Non-pigmented ciliary epithelial cell (primary cell): Measurements from ENCODE around the gene TMEM214.
"Not testable (repeated sequence)": the region's sequence is repeated elsewhere in the genome, so short reads cannot be mapped to it uniquely, and the experiment has no call there.

ENCODE experiments used
- DNase-seq: peaks from one replicate; pipeline ENCODE4 v3.0.0-alpha.2; 2010; ENCODE audit warnings: low read depth

The TMEM214 gene

GRCh38 chr2:27070653-27071276 lies 38.0 kb downstream of the TMEM214 start:
- no peak for DNase-seq

- peak; percentile 53 for DNase-seq
These were observed 38.7 kb downstream of the TMEM214 start, which contains the start of gene OST4 for GRCh38 chr2:27071277-27071989. OST4 (minus strand) TSS chr2:27071654.

- DNase-seq, result no peak
These were observed 39.4 kb downstream of the TMEM214 start for GRCh38 chr2:27071990-27072830.

DNA sequence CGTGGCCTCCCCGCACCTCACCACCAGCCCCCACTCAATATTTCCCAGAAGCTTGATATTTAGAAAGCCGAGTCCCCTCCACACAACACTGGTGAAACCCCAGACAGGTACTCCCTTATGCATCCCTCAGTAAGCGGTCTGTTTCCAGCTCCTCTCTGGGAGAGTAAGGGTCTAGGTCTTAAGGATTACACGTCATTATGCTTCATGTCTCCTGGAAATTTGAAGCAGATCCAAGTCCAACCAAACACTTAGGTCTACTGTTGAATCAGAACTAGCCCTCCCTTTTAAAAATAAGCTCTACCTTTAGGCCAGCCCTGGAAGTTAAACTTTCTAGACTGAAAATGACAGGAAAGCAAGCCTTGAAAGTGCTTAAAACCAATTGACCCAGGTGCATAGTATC lies 40.2 kb downstream of the TMEM214 start:
- no peak for DNase-seq

GRCh38 chr2:27073782-27074181 lies 41.0 kb downstream of the TMEM214 start:
- DNase-seq, result no peak

- DNase-seq, result no peak
These were observed 42.2 kb downstream of the TMEM214 start for GRCh38 chr2:27074738-27075565.

- not testable (repeated sequence) for DNase-seq
These were observed 42.8 kb downstream of the TMEM214 start for GRCh38 chr2:27075566-27075871.

DNA sequence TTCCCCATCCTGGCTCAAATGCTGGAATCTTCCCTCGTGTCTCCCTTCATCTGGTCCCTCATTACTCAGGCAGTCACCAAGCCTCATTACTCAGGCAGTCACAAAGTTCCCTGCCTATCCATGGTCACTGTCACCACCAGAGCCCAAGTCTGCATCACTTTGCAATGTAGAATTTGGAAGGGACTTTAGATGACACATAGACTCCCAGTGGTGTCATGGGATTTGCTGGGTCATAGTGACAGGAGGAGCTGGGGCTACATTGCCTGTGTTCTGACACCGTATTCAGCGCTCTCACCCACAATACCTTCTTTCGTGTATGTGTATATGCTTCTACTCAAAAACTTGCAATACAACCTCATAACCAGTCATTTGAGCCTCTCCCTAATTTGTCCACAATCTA lies 43.6 kb downstream of the TMEM214 start:
- no peak for DNase-seq

DNA sequence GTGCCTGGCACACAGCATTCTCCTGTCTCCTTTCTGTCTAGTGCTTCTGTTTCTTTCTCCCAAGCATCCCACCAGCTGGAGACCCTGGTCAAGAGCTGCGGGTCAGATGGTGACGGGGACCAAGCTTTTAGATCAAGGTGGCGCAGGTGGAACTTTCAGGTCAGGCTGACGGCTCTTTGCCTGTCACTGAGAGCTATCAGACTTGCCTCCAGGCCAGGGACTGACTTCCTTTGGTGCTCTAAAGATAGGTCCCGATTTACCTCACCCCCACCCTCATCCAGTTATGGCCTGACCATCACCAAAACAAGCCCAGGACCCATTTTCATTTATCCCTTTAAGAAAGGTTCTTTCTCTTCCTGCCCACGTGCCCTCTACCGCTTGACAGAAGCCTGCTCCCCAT lies 44.5 kb downstream of the TMEM214 start:
- no peak for DNase-seq

DNA sequence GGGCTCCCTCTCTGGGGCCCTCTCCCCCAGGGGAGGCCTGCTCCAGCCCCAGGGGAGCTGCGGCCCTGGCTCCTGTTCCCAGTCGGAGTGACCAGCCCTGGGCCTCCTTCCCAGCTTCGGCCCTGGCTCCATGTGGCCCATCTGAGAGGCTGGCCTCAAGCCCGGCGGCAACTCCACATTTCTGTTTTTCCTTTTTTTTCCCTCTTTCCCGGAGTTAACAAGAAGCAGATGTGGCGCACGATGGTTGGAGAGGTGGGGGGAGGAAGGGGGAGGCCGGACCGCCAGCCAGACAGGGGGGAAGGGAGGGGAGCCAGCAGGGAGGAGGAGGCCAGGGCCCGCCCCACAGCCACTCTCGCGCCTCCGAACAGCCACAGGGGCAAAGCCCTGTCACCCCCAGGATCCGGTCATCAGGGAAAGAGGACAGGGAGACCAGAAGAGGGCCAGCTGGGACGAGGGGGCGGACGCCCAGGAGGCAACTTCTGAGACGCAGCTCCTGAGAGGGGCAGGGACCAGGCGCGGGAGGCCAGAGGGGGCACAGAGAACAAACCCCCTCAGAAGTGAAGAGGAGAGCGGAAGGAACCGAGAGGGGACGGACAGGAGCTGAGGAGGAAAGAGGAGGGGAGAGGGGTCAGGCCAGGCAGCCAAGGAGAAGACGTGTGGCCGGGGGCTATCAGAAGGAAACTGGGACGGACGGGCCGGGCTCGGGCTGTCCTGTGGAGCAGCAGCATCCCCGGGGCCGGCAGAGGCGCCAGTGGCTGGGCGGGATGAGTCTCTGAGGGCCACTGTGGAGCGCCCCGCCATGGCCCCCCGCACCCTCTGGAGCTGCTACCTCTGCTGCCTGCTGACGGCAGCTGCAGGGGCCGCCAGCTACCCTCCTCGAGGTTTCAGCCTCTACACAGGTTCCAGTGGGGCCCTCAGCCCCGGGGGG lies 45.8 kb downstream of the TMEM214 start, which contains the start of gene EMILIN1:
TSS of gene EMILIN1 (plus strand) at position 349 of the 928 bp plus-strand sequence. CDS start at position 800, 451 bp downstream.
- DNase-seq, result peak; percentile 58

DNA sequence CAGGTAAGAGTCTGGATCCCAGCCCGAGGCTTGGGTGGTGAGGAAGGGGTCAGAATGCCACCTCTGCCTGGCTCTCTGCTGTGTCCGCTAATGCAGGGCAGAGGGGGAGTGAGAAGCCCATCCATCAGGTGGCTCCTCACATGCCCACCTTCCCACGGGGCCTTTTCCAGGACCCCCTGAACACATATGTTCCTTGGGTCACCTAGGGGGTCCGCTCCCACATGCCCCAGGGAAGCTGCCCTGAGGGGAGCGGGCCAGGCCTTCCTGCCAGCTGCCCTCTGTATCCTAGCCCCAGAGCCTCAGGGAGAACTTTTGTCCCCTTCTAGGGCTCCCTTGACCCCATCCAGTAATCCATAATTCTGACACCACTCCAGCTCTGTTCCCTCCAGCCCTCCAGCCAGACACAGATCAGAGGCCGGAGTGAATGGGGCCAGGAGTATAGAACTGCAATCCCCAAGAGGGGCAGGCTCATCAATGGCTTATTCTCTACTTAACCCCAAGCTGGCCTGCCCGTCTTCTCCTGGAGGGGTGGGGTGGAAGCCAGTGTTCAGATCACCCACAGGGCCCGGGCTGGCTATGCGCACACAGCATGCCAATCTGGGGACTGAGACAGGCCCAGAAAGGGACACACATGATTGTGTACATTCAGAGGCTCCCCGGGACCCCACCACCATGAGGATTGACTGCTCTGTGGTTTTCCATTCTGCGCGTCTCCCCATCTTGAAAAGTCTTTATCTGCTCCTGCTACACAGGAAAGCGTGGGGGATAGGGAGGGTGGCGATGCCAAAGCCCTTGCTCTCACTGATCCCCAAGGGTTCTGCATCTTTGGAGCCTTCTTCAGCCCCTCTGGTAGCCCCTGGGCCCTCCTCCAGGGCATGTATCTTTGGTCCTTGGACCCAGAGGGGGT lies 46.7 kb downstream of the TMEM214 start:
- DNase-seq, result no peak

- DNase-seq, result no peak
These were observed 47.3 kb downstream of the TMEM214 start for GRCh38 chr2:27080140-27080469.

DNA sequence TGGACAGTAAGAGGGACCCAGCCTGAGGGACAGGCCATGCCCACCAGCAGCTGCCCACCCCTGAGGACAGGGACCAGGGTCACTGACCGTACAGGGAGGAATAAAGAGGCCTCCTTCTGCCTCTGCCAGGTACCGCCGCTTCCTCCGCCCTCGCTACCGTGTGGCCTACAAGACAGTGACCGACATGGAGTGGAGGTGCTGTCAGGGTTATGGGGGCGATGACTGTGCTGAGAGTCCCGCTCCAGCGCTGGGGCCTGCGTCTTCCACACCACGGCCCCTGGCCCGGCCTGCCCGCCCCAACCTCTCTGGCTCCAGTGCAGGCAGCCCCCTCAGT lies 47.8 kb downstream of the TMEM214 start:
- DNase-seq, result no peak

DNA sequence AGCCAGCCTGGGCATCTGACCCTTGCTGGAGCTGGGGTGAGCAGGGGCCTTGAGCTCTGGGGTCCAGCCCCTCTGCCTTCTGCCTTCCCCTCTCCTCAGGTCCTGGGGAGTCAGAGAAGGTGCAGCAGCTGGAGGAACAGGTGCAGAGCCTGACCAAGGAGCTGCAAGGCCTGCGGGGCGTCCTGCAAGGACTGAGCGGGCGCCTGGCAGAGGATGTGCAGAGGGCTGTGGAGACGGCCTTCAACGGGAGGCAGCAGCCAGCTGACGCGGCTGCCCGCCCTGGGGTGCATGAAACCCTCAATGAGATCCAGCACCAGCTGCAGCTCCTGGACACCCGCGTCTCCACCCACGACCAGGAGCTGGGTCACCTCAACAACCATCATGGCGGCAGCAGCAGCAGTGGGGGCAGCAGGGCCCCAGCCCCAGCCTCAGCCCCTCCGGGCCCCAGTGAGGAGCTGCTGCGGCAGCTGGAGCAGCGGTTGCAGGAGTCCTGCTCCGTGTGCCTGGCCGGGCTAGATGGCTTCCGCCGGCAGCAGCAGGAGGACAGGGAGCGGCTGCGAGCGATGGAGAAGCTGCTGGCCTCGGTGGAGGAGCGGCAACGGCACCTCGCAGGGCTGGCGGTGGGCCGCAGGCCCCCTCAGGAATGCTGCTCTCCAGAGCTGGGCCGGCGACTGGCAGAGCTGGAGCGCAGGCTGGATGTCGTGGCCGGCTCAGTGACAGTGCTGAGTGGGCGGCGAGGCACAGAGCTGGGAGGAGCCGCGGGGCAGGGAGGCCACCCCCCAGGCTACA lies 49.4 kb downstream of the TMEM214 start:
- DNase-seq, result no peak

GRCh38 chr2:27082773-27083409 lies 50.1 kb downstream of the TMEM214 start:
- no peak for DNase-seq

DNA sequence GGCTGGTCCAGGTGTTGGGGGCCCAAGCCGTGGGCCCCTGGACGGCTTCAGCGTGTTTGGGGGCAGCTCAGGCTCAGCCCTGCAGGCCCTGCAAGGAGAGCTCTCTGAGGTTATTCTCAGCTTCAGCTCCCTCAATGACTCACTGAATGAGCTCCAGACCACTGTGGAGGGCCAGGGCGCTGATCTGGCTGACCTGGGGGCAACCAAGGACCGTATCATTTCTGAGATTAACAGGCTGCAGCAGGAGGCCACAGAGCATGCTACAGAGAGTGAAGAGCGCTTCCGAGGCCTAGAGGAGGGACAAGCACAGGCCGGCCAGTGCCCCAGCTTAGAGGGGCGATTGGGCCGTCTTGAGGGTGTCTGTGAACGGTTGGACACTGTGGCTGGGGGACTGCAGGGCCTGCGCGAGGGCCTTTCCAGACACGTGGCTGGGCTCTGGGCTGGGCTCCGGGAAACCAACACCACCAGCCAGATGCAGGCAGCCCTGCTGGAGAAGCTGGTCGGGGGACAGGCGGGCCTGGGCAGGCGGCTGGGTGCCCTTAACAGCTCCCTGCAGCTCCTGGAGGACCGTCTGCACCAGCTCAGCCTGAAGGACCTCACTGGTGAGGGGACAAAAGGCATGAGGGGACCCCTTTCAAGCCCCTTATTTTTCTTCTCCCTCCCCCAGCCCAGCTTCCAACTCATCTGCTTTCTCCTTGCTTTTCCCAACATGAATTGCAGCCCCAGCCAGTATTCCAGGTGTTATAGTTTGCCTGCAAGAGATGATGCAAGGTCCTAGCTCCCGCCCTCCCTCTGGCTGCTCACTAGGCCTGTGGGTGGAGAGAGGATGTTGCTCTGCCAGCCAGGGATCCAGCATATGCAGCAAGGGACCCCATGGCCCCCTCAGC lies 50.9 kb downstream of the TMEM214 start:
- DNase-seq, result no peak

DNA sequence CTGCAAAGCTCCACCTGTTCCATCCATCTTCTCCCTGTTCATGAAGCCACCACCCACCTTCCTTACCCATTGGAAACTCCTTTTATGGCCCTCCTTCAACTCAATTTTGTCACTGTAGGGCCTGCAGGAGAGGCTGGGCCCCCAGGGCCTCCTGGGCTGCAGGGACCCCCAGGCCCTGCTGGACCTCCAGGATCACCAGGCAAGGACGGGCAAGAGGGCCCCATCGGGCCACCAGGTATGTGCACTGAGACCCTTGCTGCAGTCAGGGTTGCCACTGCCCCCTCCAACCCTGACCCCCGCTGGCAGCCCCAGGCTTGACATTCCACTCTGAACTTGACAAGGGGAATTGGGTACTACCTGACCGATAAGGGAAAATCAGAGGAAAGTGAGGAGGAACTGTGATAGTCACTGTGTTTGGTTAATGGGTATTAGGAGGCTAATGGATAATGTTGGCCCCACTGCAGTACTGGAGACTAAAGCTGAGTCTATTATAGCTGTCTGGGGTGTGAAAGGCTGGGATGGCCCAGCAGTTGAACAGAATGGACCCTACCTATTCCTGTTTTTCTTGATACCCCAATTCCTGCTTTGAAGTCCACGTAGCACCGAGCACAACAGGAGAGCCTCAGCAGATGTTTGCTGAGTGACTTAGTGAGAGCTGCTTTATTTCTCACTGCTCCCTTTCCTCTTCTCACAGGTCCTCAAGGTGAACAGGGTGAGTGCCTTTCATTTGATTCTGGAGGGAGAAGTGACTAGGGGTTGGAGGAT lies 51.7 kb downstream of the TMEM214 start:
- no peak for DNase-seq
